GM19043 (cell line): ENCODE results near the gene CAMK1D.
"Not testable (repeated sequence)": the region's sequence is repeated elsewhere in the genome, so short reads cannot be mapped to it uniquely, and the experiment has no call there.

Experiments used
- ATAC-seq: cut with Tn5 transposase; IDR thresholded peaks from one replicate; pipeline ENCODE4 v1.9.1; 2021; ENCODE audit warnings: low read depth; ENCODE audit not compliant: unreplicated experiment

Gene CAMK1D

DNA sequence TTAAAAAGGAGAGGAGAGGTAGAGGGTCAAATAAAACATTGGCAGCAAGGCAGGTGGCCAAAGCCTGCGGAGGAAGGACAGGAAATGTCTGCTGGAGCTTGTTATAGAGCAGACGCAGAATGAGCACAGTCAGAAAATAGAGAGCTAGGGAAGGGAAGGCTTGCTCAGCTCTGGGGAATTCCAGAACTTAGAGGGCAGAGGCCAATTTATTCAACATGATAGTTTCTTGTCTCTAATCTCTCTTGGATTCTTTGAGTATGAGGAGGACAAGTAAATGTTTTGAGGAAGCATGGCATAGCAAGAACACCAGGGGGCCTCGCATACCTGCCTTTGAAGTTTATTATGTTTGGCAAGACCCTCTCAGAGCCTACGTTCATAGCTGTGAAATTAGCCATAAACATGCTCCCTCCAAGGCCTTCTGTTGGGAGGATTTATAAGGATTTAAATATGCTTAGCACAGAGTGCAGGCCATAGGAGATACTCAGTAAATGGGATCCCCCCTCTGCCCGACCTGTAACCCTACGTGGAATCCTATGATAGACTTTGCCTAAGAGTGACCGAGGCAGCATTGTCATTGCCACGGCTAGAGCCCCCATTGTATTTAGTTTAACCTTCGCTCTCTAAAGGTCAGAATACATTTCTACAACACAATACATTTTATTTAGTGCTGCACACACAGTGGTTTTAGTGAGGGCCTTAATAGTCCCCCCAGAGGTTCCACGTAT, 358.3 kb downstream of the CAMK1D start:
- no peak for ATAC-seq

DNA sequence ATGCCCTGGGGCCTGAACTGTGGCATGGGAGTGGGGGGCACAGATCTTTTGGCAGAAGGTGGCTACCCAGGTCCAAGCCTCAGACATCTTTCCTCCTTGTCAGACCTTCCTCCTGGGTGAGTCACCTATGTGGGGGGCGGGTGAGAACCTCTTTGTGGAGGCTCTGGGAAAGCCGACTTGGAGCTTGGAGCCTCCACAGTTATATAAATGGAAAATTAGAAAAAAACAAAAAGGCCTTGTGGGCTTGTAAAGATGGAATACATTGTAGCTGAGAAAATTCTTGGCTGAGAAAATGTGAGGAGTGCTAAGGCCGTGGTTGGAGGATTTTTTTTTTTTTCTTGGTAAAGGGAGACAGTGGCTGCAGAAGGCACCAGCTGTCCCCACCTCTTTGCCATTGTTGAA, 359.7 kb downstream of the CAMK1D start:
- no peak for ATAC-seq

DNA sequence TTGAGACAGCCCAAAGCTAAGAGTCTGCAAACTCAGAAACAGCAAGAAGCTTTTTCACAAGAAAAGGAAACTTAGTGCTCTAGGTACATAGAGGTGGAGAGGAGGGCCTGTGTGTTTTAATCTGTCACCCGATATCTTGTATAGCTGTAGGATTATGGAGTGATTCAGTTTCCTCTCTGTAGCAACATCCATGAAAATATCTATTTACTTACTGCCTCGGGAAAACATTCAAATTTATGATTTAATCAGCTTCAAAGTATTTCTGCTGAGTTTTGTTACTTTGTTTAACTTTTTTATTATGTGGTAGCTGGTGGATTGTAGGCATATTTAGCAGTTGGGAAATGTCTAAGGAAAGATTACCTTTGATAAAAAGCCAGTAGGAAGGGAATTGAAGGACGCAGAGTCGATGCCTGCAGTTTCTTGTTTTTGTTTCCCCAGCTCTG, 360.2 kb downstream of the CAMK1D start:
- no peak for ATAC-seq

DNA sequence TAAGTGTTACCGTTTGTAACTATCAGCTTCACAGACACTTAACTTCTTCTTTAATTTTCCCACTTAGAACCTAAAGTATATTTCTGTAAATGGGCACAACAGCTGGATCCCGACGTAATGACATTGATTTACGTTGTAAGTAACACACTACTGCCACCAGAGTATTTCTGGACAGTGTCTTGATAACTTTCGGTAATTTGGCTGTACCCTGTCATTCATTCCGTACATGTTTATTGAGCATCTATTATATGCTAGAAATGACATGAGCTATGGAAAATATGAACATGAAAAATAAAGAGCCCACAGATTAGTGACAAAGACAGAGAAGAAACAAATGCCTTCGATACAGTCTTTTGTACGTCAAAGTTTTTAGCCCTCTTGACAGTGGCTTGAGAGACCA, 360.8 kb downstream of the CAMK1D start:
- ATAC-seq, result no peak

DNA sequence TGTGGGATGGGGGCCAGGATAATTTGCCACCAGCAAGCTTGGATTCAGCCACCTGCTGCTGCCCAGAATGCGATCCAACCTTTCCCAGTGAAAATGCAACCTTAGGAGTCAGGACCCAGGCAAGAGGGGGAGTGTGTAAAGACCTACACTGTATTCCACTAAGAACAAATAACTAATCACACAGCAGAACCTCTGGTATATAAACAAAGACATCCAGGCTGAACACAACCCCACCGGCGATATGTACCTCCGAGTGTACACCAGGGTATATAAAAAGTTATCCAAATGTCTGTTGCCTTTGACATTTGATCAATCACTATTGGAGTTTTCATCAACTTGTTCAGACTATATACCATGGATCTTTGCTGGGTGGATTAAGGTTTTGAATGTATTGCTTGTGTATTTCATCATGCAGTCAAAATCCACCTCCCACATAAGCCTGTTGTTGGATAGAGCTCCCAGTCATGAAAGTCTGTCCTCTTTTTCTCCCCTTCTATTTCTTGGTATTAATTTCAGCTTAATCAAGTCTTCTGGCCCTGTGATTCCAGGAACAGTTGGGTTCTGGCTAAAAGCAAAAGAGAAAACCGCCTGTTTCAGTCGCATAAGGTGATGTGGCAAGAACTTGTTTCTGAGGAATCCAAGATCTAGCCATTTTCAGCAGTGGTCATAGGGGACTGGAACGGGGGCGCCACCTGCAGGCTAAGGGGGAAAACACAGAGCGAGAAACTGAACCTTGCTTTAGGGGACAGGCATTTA, 361.4 kb downstream of the CAMK1D start:
- no peak for ATAC-seq

DNA sequence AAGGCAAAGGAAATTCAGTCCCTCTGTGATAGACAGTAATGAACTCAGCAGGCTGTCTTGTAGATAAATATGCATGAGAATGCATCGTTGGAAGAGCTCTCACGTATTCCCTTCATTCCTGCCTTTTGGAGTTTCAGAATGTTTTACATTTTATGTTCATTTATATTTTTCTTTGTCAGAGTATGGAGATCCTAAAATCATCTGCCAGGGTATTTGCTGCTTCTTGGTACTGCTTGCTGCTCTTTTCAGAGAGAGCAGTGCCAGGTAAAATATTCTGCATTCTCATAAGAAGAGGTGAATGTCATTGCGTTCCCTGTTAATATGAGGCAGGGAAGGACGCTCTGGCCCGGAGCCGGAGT, 362.0 kb downstream of the CAMK1D start:
- no peak for ATAC-seq

DNA sequence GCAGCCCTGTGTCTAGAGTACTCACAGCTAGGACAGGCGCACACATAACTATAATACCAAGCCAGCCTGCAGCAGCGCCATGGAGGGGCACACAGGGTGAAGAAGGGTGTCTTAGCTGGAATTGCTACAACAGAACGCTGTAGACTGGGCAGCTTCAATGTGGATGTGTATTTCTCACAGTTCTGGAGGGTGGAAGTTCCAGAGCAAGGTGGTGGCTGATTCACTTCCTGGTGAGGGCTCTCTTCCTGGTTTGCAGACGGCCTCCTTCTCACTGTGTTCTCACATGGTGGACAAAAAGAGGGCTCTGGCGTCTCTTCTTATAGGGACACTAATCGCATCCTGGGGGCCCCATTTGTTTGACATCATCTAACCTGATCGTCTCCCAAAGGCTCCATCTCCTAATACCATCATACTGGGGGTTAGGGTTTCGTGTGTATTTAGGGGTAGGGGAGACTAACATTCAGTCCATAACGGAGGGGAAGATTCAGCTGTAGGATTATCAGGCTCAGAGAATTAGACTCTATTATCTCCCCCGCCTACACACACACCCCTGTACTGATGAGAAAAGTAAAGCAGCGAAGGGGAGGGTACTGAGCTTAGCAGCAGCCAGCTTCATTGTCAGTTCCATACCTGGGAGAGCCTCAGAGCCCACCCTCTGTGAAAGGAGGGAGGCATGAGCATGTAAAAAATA, 363.1 kb downstream of the CAMK1D start:
- ATAC-seq, result no peak

DNA sequence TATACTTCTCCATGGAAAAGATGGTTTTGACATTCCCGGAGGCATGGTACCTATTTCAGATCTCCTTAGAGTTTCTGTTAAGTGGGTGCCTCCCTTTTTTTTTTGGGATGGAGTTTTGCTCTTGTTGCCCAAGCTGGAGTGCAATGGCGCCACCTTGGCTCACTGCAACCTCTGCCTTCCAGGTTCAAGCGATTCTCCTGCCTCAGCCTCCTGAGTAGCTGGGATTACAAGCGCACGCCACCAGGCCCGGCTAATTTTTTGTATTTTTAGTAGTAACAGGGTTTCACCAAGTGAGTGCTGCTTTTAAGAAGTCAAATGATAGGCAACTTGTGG, 363.6 kb downstream of the CAMK1D start:
- ATAC-seq, result not testable (repeated sequence)

DNA sequence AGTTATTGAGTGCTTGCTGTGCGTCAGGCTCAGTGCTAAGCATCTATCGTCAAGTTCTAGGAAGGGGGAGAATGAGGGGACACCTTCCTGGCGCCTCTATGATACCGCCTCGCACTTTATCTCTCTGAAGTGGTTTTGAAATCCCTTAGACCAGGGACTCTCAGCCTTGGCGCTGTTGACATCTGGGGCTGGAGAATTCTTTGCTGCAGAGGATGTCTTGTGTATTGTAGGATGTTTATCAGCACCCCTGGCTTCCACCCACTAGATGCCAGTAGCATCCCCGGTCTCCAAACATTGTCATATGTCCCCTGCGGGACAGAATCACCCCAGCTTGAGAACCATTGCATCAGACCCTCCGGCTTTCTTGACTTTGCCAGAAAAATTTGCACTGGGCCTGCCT, 366.7 kb downstream of the CAMK1D start:
- ATAC-seq, result no peak

DNA sequence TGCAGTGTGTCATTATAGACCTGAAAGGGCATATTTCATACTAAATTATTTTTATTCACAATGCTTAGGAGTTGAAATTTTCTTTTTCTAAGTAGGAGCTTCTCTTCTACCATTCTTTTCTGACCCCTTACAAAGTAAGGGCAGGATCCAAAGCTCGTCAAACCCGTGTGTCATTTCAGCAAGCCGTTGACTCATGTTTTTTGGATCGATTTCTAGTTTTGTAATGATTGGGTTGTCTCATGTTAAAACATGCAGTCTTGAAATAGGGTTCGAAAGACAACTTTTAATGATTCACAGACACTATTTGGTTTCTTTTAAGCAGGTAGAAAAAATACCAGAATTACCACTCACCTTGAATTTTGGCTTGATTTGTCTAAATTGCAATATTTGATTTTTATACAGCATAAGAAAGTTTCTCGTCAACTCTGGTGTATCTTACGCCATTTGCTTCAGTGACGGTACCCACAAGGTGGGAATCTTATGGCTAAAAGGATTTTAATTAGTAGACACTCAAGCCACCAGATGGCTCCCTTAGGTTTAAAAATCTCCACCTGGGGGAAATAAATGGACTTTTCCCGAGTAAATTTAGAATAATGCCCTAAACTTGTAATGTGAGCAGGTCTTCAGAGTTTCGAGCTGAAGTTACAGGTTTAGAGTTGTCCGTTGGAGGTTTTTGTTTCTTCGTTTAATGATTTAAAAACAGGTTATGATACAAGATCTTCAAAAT, 368.8 kb downstream of the CAMK1D start:
- ATAC-seq, result no peak

DNA sequence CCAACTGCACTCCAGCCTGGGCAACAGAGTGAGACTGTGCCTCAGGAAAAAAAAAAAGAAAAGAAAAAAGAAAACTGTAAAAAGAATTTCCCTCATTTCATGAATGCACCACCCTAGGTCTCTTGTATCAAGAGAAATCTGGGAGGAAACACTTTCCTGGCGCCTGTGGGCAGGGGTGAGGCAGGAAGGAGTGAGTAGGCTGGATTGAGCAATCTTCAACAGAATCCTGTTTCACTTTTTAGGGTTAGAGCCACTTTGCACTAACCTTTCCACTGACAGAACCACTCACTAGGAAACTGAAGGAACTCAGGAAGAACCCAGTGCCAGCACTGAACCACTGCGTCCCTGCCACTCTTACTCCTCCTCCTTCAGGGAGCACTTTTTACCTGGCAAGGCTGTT, 370.0 kb downstream of the CAMK1D start:
- no peak for ATAC-seq

DNA sequence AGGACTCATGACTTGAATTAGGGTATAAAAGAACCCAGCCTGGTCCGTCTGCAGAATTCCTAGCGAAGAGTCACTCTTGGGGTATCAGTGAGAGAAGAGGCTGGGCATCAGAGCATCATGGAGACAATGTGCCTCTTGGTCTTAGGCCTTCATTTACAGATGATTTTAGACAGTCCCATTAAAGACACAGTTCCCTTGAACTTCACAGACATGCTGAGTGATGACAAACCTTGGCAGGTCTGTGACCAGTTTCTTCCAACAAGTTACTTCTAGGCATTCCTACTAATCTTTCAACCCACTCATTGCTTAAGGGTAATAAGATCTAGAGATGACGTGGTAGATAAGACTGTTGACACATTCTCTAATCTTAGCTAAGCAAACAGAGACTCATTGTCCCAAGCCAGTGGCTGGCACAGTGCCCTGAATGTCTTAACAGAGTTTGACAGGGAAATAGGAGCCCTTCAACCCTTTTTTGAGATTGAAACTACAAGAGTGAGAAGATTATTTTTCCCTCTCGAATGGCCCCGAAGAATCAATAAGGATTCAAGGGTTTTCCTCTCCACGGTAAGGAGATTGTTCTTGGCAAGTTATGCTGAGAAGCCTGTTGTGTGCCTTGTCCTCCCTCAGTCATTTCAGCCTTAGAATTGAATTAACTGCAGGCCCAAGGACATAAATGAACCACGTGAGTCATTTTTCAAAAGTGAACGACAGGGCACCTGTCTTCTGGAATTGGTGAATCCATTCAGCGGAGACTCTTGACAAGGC, 371.1 kb downstream of the CAMK1D start:
- no peak for ATAC-seq

DNA sequence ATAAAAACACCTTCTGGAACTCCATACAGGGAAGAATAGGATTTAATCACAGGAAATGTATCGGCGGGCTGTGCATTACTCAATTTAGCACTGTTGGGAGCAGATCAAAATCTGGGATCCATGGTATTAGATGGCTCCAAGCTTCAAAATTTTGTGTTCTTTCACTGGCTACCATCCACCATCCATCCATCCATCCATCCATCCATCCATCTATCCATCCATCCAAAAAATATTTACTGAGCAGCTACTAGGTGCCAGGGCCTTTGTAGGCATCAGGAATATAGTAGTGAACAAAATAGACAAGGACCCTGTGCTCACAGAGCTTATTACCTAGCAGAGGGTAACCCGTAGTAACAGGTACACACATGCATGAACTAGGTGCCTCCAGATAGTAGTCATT, 372.0 kb downstream of the CAMK1D start:
- no peak for ATAC-seq

DNA sequence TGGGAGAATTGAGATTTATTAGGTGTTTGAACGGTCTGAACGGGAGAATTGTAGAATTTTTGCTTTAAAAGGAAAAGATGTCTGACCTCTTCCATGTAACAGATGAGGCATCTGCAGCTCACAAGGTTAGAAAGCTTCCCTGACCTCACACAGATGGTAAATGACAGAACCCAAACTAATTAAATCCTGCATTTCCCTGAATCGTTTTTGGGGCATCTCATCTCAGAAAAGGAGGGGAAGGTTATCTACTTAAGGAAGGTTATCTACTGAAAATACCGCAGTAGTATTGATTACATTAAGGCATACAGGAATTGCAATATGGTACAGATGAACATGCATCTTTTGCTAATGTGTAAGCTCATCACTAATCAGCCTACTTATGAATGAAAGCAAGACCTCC, 373.9 kb downstream of the CAMK1D start:
- no peak for ATAC-seq

DNA sequence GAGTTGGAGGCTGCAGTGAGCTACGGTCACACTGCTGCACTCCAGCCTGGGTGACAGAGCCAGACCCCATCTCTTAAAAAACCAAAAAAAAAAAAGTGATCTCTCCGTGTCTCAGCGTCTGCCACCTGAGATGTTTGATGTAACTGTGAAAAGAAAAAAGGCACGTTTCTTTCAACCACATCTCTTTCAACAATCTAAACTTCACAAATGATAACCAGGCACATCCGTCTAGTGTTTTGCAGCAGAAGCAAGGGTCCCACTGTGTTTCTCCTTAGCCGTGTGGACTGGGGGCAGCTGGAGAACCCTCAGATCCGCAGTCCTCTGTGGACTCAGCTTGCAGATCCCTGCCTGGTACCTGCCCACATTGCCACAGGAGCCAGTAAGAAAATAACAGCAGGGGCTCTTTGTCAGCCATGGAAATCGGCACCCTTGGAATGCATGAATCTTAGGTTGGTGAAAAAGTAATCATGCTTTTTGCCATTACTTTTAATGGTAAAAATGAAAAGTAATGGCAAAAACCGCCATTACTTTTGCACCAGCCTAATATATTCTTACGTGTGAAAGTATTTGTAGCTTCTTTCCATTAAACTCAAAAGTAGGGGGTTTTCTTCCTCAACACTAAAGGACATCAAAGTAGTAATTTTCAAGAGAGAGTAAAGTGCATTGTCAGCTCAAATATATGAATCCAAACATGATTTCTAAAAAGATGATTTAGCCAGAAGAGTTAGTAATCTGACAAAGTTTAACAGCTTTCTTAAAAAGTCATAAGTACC, 375.6 kb downstream of the CAMK1D start:
- no peak for ATAC-seq

DNA sequence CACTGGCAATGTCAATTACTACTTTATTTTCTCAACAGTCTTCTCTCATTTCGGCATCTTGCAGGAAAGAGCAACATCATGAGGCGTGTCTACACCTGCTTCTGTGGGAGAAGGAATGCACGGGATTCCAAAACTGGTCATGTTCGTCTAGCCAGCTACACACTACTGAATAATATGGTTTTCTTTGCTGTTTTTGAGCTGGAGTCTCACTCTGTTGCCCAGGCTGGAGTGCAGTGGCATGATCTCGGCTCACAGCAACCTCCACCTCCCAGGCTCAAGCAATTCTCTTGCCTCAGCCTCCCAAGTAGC, 376.2 kb downstream of the CAMK1D start:
- not testable (repeated sequence) for ATAC-seq

DNA sequence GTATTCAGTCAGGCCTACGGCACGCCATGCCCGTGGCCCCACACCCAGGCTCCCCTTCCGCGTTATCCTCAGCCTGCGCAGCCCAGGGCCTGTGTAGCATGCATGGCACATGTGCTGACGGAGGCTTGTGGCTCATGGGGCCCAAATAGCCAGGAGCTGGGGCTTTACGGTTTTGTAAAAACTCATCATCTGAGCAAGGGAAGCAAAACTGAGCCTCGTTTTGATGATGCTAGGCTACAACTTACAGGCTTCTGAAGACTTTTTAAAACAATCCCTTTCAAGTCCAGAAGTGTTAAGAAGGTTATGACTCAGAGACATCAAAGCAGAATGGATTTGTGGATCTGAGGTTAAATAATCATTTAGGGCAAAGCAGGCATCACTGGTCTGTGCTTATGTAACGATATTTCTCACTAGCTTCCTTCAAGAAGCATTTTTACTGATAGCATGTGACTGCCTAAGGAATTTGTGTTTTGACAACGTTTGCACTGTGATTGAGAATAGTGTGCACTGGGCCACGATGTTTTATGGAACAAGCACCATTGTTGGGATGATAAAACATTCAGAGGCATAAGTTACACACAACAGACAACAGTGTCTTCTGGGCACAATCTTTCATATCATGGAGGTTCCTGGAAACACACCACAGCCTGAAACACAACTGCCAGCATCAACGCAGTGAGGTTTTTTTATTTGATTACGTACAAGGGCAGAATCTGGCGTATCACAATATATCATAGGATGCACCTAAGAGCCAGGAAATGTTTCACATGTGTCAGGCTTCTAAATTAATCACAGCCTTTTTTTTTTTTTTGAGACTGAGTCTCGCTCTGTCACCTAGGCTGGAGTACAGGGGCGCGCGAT, 377.9 kb downstream of the CAMK1D start:
- no peak for ATAC-seq

DNA sequence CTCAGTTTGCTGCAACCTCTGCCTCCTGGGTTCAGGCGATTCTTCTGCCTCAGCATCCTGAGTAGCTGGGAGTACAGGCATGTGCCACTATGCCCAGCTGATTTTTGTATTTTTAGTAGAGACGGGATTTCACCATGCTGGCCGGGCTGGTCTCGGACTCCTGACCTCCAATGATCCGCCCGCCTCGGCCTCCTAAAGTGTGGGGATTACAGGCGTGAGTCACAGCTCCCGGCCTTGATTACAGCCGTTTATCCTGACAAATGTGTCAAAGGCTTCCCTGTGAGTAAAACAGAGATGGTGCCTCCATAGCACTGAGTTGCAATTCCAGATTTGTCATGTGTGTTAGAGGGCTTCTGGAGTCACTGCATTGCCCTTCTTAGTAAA, 378.5 kb downstream of the CAMK1D start:
- ATAC-seq, result no peak

DNA sequence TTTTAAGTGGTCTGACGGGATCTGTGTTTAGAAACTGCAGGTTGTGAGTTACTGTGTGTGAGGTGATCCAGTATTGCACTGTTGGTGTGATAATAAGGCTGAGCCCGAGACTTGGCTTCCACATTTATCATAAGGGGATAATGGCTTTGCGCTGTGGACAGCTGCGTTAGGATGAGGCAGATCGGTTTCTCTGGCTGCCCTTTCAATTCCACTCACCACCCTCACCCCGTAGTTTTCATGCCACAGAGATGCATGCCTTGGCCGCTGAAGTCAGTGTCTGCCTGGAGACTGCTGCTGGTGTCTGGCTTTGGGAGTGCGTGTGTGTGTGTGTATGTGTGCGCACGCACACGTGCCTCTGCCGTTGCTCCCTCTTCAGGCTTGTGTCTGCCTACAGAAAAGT, 379.1 kb downstream of the CAMK1D start:
- ATAC-seq, result no peak
